RWPE2 (cell line): ENCODE results near the gene KCNK10.

Experiments used
- ATAC-seq: fragments of 200-7000 bp; cut with Tn5 transposase; 3 replicates; pipeline ENCODE4 v1.9.1; 2021; ENCODE audit warnings: low read depth
- DNase-seq: peaks from one replicate; pipeline ENCODE4 v3.0.0-alpha.2; 2020; ENCODE audit warnings: low spot score
- H3K27ac ChIP-seq: fragments of 450-650 bp; 2 replicates; pipeline ENCODE4 v1.5.1; 2017; ENCODE audit warnings: mild to moderate bottlenecking; ENCODE audit not compliant: poor library complexity, severe bottlenecking
- H3K27me3 ChIP-seq: fragments of 250-450 bp; sonication (Bioruptor Pico); 2 replicates; pipeline ENCODE4 v1.5.1; 2021; ENCODE audit warnings: mild to moderate bottlenecking, moderate library complexity; ENCODE audit not compliant: insufficient read depth, poor library complexity, severe bottlenecking
- H3K36me3 ChIP-seq: fragments of 250-450 bp; sonication (Bioruptor Pico); 2 replicates; pipeline ENCODE4 v1.5.1; 2020; ENCODE audit warnings: low read depth, mild to moderate bottlenecking, moderate library complexity
- H3K4me1 ChIP-seq: fragments of 250-450 bp; sonication (Bioruptor Pico); 2 replicates; pipeline ENCODE4 v1.5.1; 2021; ENCODE audit warnings: mild to moderate bottlenecking, moderate library complexity; ENCODE audit not compliant: insufficient read depth, poor library complexity, severe bottlenecking
- H3K4me3 ChIP-seq: fragments of 250-450 bp; sonication (Bioruptor Pico); 2 replicates; pipeline ENCODE4 v1.5.1; 2021; ENCODE audit warnings: mild to moderate bottlenecking, moderate library complexity; ENCODE audit not compliant: severe bottlenecking
- H3K9me3 ChIP-seq: fragments of 250-450 bp; sonication (Bioruptor Pico); 2 replicates; pipeline ENCODE4 v1.5.1; 2021; ENCODE audit warnings: mild to moderate bottlenecking, moderate library complexity; ENCODE audit not compliant: severe bottlenecking
- TF ChIP-seq, protein P1 (sequence below): fragments of 450-650 bp; IDR thresholded peaks from one replicate; pipeline ENCODE4 v1.5.1; 2017; ENCODE audit warnings: mild to moderate bottlenecking, moderate library complexity; ENCODE audit not compliant: poor library complexity, severe bottlenecking

The KCNK10 gene

GRCh38 chr14:88204221-88204620 lies 118.8 kb downstream of the KCNK10 start:
- ATAC-seq (no peak), DNase-seq (no peak)
- Histone ChIP-seq H3K4me3 (no peak overlapping the region), H3K27me3 (peaks cover 10% of the 10 kb centered on the region), H3K27ac (no peak overlapping the region), H3K4me1 (no peaks in the 10 kb centered on the region), H3K9me3 (no peaks in the 10 kb centered on the region), H3K36me3 (no peaks in the 10 kb centered on the region)
- TF ChIP-seq, protein P1, sequence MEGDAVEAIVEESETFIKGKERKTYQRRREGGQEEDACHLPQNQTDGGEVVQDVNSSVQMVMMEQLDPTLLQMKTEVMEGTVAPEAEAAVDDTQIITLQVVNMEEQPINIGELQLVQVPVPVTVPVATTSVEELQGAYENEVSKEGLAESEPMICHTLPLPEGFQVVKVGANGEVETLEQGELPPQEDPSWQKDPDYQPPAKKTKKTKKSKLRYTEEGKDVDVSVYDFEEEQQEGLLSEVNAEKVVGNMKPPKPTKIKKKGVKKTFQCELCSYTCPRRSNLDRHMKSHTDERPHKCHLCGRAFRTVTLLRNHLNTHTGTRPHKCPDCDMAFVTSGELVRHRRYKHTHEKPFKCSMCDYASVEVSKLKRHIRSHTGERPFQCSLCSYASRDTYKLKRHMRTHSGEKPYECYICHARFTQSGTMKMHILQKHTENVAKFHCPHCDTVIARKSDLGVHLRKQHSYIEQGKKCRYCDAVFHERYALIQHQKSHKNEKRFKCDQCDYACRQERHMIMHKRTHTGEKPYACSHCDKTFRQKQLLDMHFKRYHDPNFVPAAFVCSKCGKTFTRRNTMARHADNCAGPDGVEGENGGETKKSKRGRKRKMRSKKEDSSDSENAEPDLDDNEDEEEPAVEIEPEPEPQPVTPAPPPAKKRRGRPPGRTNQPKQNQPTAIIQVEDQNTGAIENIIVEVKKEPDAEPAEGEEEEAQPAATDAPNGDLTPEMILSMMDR: no peak

- TF ChIP-seq, protein P1: no peak
Observed at GRCh38 chr14:88203291-88203690, 119.8 kb downstream of the KCNK10 start.

GRCh38 chr14:88202286-88202685 lies 120.8 kb downstream of the KCNK10 start:
- H3K4me1 ChIP-seq: no peaks in the 10 kb centered on the region
- H3K4me3 ChIP-seq: no peak overlapping the region
- H3K9me3 ChIP-seq: no peaks in the 10 kb centered on the region
- DNase-seq (no peak), ATAC-seq (no peak)
- peaks cover 5% of the 10 kb centered on the region for H3K27me3 ChIP-seq
- no peaks in the 10 kb centered on the region for H3K36me3 ChIP-seq
- TF ChIP-seq, protein P1: no peak
- no peak overlapping the region for H3K27ac ChIP-seq

More at GRCh38 chr14:88203291-88203690, 119.8 kb downstream of the KCNK10 start:
- no peak for DNase-seq
- no peaks in the 10 kb centered on the region for H3K36me3 ChIP-seq
- H3K27ac ChIP-seq: no peak overlapping the region
- peaks cover 8% of the 10 kb centered on the region for H3K27me3 ChIP-seq
- H3K4me3 ChIP-seq: no peak overlapping the region
- no peak for ATAC-seq
- no peaks in the 10 kb centered on the region for H3K4me1 ChIP-seq
- H3K9me3 ChIP-seq: no peaks in the 10 kb centered on the region

GRCh38 chr14:88201851-88202250 lies 121.2 kb downstream of the KCNK10 start:
- Histone ChIP-seq H3K4me3 (no peak overlapping the region), H3K27ac (no peak overlapping the region), H3K9me3 (no peaks in the 10 kb centered on the region), H3K4me1 (no peaks in the 10 kb centered on the region), H3K27me3 (peaks cover 9% of the 10 kb centered on the region), H3K36me3 (no peaks in the 10 kb centered on the region)
- ATAC-seq (no peak), DNase-seq (no peak)
- TF ChIP-seq, protein P1: no peak

DNA sequence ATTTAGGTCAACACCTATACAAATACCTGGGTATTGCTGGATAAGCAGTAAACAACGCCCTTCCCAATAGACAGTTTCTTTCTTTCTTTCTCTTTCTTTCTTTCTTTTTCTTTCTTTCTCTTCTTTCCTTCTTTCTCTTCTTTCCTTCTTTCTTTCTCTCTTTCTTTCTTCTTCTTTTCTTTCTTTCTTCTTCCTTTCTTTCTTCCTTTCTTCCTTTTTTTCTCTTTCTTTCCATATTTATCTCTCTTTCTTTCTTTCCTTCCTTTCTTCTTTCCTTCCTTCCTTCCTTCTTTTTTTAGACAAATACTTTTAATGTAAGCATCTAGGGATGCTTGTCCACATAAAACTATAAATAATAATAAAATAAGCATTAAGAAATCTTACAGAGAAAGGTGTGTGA lies 123.2 kb downstream of the KCNK10 start:
- Histone ChIP-seq H3K36me3 (no peaks in the 10 kb centered on the region), H3K9me3 (no peaks in the 10 kb centered on the region), H3K4me3 (no peak overlapping the region), H3K27me3 (peaks cover 29% of the 10 kb centered on the region), H3K4me1 (no peaks in the 10 kb centered on the region), H3K27ac (no peak overlapping the region)
- DNase-seq: no peak
- ATAC-seq: no peak
- TF ChIP-seq, protein P1: no peak
